ENCODE data around the gene ADAMTS9. TPM values are rescaled to one million over a fixed set of nuclear protein-coding genes. Genes with fewer than 3 reads are reported as not detected.
A peak's percentile ranks its signal among the peaks of the same experiment; 100 is the strongest.

ADAMTS9 gene
- total RNA-seq, 1 donor from 2014 or later, result 47.7 TPM

GRCh38 chr3:64539451-64540196, 148.2 kb downstream of the ADAMTS9 start:
- Histone ChIP-seq H3K4me1 (peaks cover 32% of the 10 kb centered on the region), H2AFZ (replicated peaks) (no peak overlapping the region), H3K9ac (no peak overlapping the region), H4K20me1 (ENCODE audit: low read depth) (no peaks in the 10 kb centered on the region), H3K27ac (no peak overlapping the region), H3K79me2 (ENCODE audit: low read depth) (no peaks in the 10 kb centered on the region), H3K36me3 (peaks cover 7% of the 10 kb centered on the region), H3K4me2 (peak overlapping the region; percentile 2), H3K27me3 (no peaks in the 10 kb centered on the region), H3K4me3 (no peak overlapping the region), H3F3A (ENCODE audit: low read depth) (peaks cover 15% of the 10 kb centered on the region), H3K9me3 (ENCODE audit: low read depth) (no peaks in the 10 kb centered on the region)
- no peak overlapping the region for H3K4me3 Mint-ChIP-seq
- H3K4me1 Mint-ChIP-seq, result peaks cover 10% of the 10 kb centered on the region
- DNase-seq (ENCODE audit: low spot score), result no peak
- no peak for TF ChIP-seq EZH2 (IDR thresholded peaks at IDR 0.05)
- no peak for TF ChIP-seq EZH2phosphoT487 (IDR thresholded peaks at IDR 0.05)
- no peak for TF ChIP-seq CTCF (IDR thresholded peaks at IDR 0.05)
- H3K27me3 Mint-ChIP-seq (ENCODE audit: insufficient read depth, low read depth), result no peaks in the 10 kb centered on the region
- H3K27ac Mint-ChIP-seq, result no peak overlapping the region
- peaks cover 9% of the 10 kb centered on the region for H3K9me3 Mint-ChIP-seq
- peaks cover 49% of the 10 kb centered on the region for H3K36me3 Mint-ChIP-seq

GRCh38 chr3:64536166-64536565, 151.6 kb downstream of the ADAMTS9 start:
- Mint-ChIP-seq H3K36me3 (peaks cover 33% of the 10 kb centered on the region), H3K4me3 (no peak overlapping the region), H3K27ac (no peak overlapping the region), H3K9me3 (peaks cover 3% of the 10 kb centered on the region), H3K27me3 (ENCODE audit: insufficient read depth, low read depth) (no peaks in the 10 kb centered on the region), H3K4me1 (peaks cover 23% of the 10 kb centered on the region)
- peaks cover 7% of the 10 kb centered on the region for H3K36me3 ChIP-seq
- peaks cover 21% of the 10 kb centered on the region for H3F3A ChIP-seq (ENCODE audit: low read depth)
- H3K27ac ChIP-seq, result no peak overlapping the region
- no peak overlapping the region for H3K4me2 ChIP-seq
- no peaks in the 10 kb centered on the region for H3K79me2 ChIP-seq (ENCODE audit: low read depth)
- DNase-seq (ENCODE audit: low spot score), result no peak
- no peaks in the 10 kb centered on the region for H4K20me1 ChIP-seq (ENCODE audit: low read depth)
- H3K4me1 ChIP-seq, result peaks cover 41% of the 10 kb centered on the region
- H3K9ac ChIP-seq, result no peak overlapping the region
- TF ChIP-seq CTCF (IDR thresholded peaks at IDR 0.05) (no peak), EZH2 (IDR thresholded peaks at IDR 0.05) (no peak), EZH2phosphoT487 (IDR thresholded peaks at IDR 0.05) (no peak)
- H2AFZ ChIP-seq (replicated peaks), result no peak overlapping the region
- H3K9me3 ChIP-seq (ENCODE audit: low read depth), result no peaks in the 10 kb centered on the region
- peaks cover 22% of the 10 kb centered on the region for H3K27me3 ChIP-seq
- no peak overlapping the region for H3K4me3 ChIP-seq

GRCh38 chr3:64533617-64534317, 154.0 kb downstream of the ADAMTS9 start:
- peak; percentile 95 for DNase-seq (ENCODE audit: low spot score)
- no peak overlapping the region for H3K27ac Mint-ChIP-seq
- TF ChIP-seq EZH2phosphoT487 (IDR thresholded peaks at IDR 0.05) (no peak), EZH2 (IDR thresholded peaks at IDR 0.05) (no peak), CTCF (IDR thresholded peaks at IDR 0.05) (peak; percentile 95)
- peaks cover 15% of the 10 kb centered on the region for H3F3A ChIP-seq (ENCODE audit: low read depth)
- H3K4me1 ChIP-seq, result peaks cover 28% of the 10 kb centered on the region
- peaks cover 5% of the 10 kb centered on the region for H3K36me3 ChIP-seq
- no peak overlapping the region for H3K9ac ChIP-seq
- peak overlapping the region; percentile 1 for H3K4me2 ChIP-seq
- H4K20me1 ChIP-seq (ENCODE audit: low read depth), result no peaks in the 10 kb centered on the region
- H3K36me3 Mint-ChIP-seq, result peaks cover 20% of the 10 kb centered on the region
- peak overlapping the region; percentile 14 for H2AFZ ChIP-seq (replicated peaks)
- peaks cover 25% of the 10 kb centered on the region for H3K27me3 ChIP-seq
- H3K27me3 Mint-ChIP-seq (ENCODE audit: insufficient read depth, low read depth), result no peaks in the 10 kb centered on the region
- H3K9me3 Mint-ChIP-seq, result peaks cover 1% of the 10 kb centered on the region
- H3K9me3 ChIP-seq (ENCODE audit: low read depth), result no peaks in the 10 kb centered on the region
- H3K4me3 ChIP-seq, result no peak overlapping the region
- no peak overlapping the region for H3K27ac ChIP-seq
- H3K79me2 ChIP-seq (ENCODE audit: low read depth), result no peaks in the 10 kb centered on the region
- H3K4me3 Mint-ChIP-seq, result no peak overlapping the region
- peaks cover 13% of the 10 kb centered on the region for H3K4me1 Mint-ChIP-seq

Measured in neural progenitor cell (in vitro differentiated cells).